HepG2 (cell line): ENCODE measurements around the gene ZNF831. TPM values are rescaled to one million over a fixed set of nuclear protein-coding genes. Genes with fewer than 3 reads are reported as not detected.

Experiments used
- ATAC-seq: fragments of 200-7000 bp; cut with Tn5 transposase; 3 replicates; pipeline ENCODE4 v1.9.1; 2020; ENCODE audit warnings: mild to moderate bottlenecking, moderate library complexity
- BruUV-seq: library from RNA; stranded (reverse); fragments of 400-500 nt; replicated peaks from 2 replicates; lab custom pipeline; 2021; lab: Mats Ljungman, UMichigan
- CTCF ChIA-PET: fragments of 300-600 bp; formaldehyde crosslinking; extraction: SDS; loops from one replicate; lab custom pipeline; 2021; ENCODE audit warnings: low total read pairs, inconsistent platforms, low intra/inter-chr PET ratio; lab: Yijun Ruan, JAX
- POLR2A ChIA-PET: fragments of 350-600 bp; sonication (Branson Sonifier 250); formaldehyde crosslinking; loops from one replicate; lab custom pipeline; 2020; ENCODE audit warnings: antibody characterized with exemption, inconsistent platforms; lab: Yijun Ruan, JAX
- DNase-seq: peaks from one replicate; pipeline ENCODE4 v3.0.0-alpha.2; 2015; ENCODE audit warnings: low spot score
- FAIRE-seq: peaks from 3 replicates; lab custom pipeline; 2011; peaks lifted over from hg19 to GRCh38; lab: Jason Lieb, UNC
- H2AFZ ChIP-seq: one replicate; pipeline ENCODE4 v1.6.1; 2011; ENCODE audit warnings: low read length, inconsistent platforms
- H3K27ac ChIP-seq: fragments of 300-600 bp; 3 replicates; pipeline ENCODE4 v1.8.0; 2011; ENCODE audit warnings: mixed run types, mild to moderate bottlenecking, mixed read lengths, low read length, inconsistent platforms; ENCODE audit not compliant: insufficient read depth; ENCODE audit errors: extremely low read length
- H3K27me3 ChIP-seq, 2 experiments: fragments of 200-600 bp in 1 of 2; 2 replicates in 1 of 2; 3 replicates in 1 of 2; pipeline versions ENCODE4 v1.6.0 to v1.8.0; 2011; ENCODE audit warnings: low read length in 2 of 2, mild to moderate bottlenecking in 2 of 2, moderate library complexity in 2 of 2, inconsistent platforms in 1 of 2; ENCODE audit not compliant: insufficient read depth in 2 of 2, control insufficient read depth in 1 of 2
- H3K36me3 ChIP-seq, 2 experiments: fragments of 200-600 bp in 1 of 2; replicated peaks in 1 of 2; 2 replicates in 1 of 2; 3 replicates in 1 of 2; pipeline versions ENCODE4 v1.5.1 to v1.8.0; 2011; ENCODE audit warnings: low read length in 2 of 2, inconsistent platforms in 1 of 2; ENCODE audit not compliant: insufficient read depth in 2 of 2, control insufficient read depth in 1 of 2
- H3K4me1 ChIP-seq: 2 replicates; pipeline ENCODE4 v1.5.1; 2012; ENCODE audit warnings: low read length, inconsistent platforms; ENCODE audit not compliant: insufficient read depth
- H3K4me2 ChIP-seq: 2 replicates; pipeline ENCODE4 v1.6.0; 2011; ENCODE audit warnings: low read depth, low read length, inconsistent platforms
- H3K4me3 ChIP-seq, 3 experiments: fragments of 200-600 bp in 1 of 3; sonication (generic), shearing (Covaris generic) in 1 of 3; replicated peaks in 1 of 3; 2 replicates each; pipeline ENCODE4 v1.5.1; 2011 to 2016; ENCODE audit warnings: low read length in 3 of 3, inconsistent platforms in 2 of 3, low read depth in 2 of 3, mild to moderate bottlenecking in 2 of 3, control low read depth in 1 of 3, mixed read lengths in 1 of 3; ENCODE audit not compliant: insufficient read depth in 1 of 3
- H3K79me2 ChIP-seq: one replicate; pipeline ENCODE4 v1.6.1; 2011; ENCODE audit warnings: low read length, inconsistent platforms; ENCODE audit not compliant: insufficient read depth
- H3K9ac ChIP-seq: 2 replicates; pipeline ENCODE4 v1.6.0; 2011; ENCODE audit warnings: mild to moderate bottlenecking, low read depth, low read length, inconsistent platforms; ENCODE audit not compliant: insufficient read depth
- H3K9me3 ChIP-seq: 2 replicates; pipeline ENCODE4 v1.5.1; 2012; ENCODE audit warnings: mild to moderate bottlenecking, low read length
- H4K20me1 ChIP-seq: 2 replicates; pipeline ENCODE4 v1.6.0; 2011; ENCODE audit warnings: inconsistent platforms, mild to moderate bottlenecking, low read length, moderate library complexity; ENCODE audit not compliant: insufficient read depth
- MIER2 ChIP-seq: IDR thresholded peaks from 2 replicates; pipeline ENCODE4 v1.6.1; 2016; ENCODE audit warnings: missing biosample characterization, missing genetic modification reagents
- REST ChIP-seq, 2 experiments: IDR thresholded peaks; 2 replicates each; pipeline ENCODE4 v1.6.1; 2011 to 2012; ENCODE audit warnings: low read length in 2 of 2, borderline replicate concordance in 1 of 2, low read depth in 1 of 2, mild to moderate bottlenecking in 1 of 2, moderate library complexity in 1 of 2
- ZBTB8A ChIP-seq: sonication (generic); formaldehyde crosslinking; IDR thresholded peaks from 2 replicates; pipeline ENCODE4 v1.4.0; 2020; ENCODE audit warnings: mild to moderate bottlenecking, low read depth, missing genetic modification reagents, borderline replicate concordance
- ZSCAN12 ChIP-seq: sonication (generic); formaldehyde crosslinking; IDR thresholded peaks from 2 replicates; pipeline ENCODE4 v1.9.0; 2021; ENCODE audit warnings: mild to moderate bottlenecking, missing genetic modification reagents
- WGBS: methylation state at CpG from one replicate; pipeline ENCODE4 v1.1.6; 2017; ENCODE audit warnings: low lambda C conversion rate; 5-methylcytosine and 5-hydroxymethylcytosine counted together
- in situ Hi-C: cut with HindIII; loops from 2 replicates; pipeline ENCODE4 v1.10.0; 2017; ENCODE audit warnings: low pct_unique_long_range_greater_than_20kb; ENCODE audit not compliant: extremely low pct_ligation_motif_present
- intact Hi-C: fragments of 100-400 bp; cut with micrococcal nuclease; formaldehyde crosslinking; loops from one replicate; pipeline ENCODE4 v1.10.0; 2022; ENCODE audit not compliant: unreplicated experiment
- polyA plus RNA-seq, 8 experiments: library from polyadenylated mRNA; depleted of rRNA in 3 of 8; stranded (reverse) in 7 of 8; unstranded in 1 of 8; fragments of >200 nt; fragmentation: Illumina TruSeq in 4 of 8; extraction: Trizol in 4 of 8; gene quantifications; 2 replicates each; pipeline versions ENCODE4 v1.2.1 to v1.2.3, GENCODE V29; 2011 to 2016; ENCODE audit warnings: low read depth in 4 of 8, missing spikeins in 1 of 8, mixed read lengths in 1 of 8; ENCODE audit not compliant: insufficient read depth in 1 of 8
- total RNA-seq, 5 experiments: library from RNA; depleted of rRNA; stranded (reverse); fragments of >200 nt; fragmentation: Illumina TruSeq; extraction: Trizol; gene quantifications; 2 replicates each; pipeline ENCODE4 v1.2.3, GENCODE V29; 2016; ENCODE audit warnings: low read depth in 1 of 5
- TF ChIP-seq, protein P1 (sequence below): sonication (generic); formaldehyde crosslinking; IDR thresholded peaks from 2 replicates; pipeline ENCODE4 v1.8.1; 2023; ENCODE audit warnings: missing genetic modification reagents, inconsistent platforms, borderline replicate concordance
- TF ChIP-seq, protein P2 (sequence below): sonication (generic); formaldehyde crosslinking; IDR thresholded peaks from 2 replicates; pipeline ENCODE4 v1.9.0; 2021; ENCODE audit warnings: missing genetic modification reagents, mild to moderate bottlenecking, borderline replicate concordance

ZNF831 gene
- total and polyA plus RNA-seq, 2 of the 13 experiments (the other 11 are each of a cell fraction or from before 2014, with no cell fraction given), result not detected

DNA sequence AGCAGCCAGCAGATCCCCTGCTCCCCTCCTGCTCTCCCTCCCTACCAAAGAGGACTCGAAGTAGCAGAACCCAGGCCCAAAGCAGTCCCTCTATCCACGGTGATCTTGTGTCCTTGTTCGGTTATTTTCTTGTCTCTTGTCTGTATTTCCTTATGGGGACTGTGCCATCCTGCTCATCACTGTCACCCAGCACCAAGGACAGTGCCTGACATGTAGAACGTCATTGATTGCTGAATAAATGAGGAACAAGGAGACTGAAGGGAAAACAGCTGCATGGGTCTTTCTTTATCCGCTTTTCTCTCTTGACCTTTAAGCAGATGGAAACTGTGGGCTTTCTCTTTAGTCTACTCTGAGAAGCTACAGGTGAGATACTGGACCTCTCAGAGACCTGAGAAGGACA lies 29.4 kb upstream of the ZNF831 start:
- H3K9me3 ChIP-seq, result no peaks in the 10 kb centered on the region
- no peak overlapping the region for H3K4me2 ChIP-seq
- no peak overlapping the region for H3K27ac ChIP-seq
- no peak overlapping the region for H2AFZ ChIP-seq
- BruUV-seq, result no TSS peak
- H3K9ac ChIP-seq, result no peak overlapping the region
- no peak overlapping the region for H3K4me3 ChIP-seq
- no peak for TF ChIP-seq ZSCAN12 (CRISPR knock-in tag)
- peak; percentile 39 to 90 for TF ChIP-seq REST (IDR thresholded peaks at IDR 0.05; ENCODE audit: borderline replicate concordance in 1 of 2, low read depth in 1 of 2, low read length in 2 of 2)
- no peak for TF ChIP-seq ZBTB8A (CRISPR knock-in tag)
- TF ChIP-seq, protein P1, sequence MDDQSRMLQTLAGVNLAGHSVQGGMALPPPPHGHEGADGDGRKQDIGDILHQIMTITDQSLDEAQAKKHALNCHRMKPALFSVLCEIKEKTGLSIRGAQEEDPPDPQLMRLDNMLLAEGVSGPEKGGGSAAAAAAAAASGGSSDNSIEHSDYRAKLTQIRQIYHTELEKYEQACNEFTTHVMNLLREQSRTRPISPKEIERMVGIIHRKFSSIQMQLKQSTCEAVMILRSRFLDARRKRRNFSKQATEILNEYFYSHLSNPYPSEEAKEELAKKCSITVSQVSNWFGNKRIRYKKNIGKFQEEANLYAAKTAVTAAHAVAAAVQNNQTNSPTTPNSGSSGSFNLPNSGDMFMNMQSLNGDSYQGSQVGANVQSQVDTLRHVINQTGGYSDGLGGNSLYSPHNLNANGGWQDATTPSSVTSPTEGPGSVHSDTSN (CRISPR knock-in tag), result no peak
- peak; percentile 86 for TF ChIP-seq MIER2 (CRISPR knock-in tag)
- TF ChIP-seq, protein P2, sequence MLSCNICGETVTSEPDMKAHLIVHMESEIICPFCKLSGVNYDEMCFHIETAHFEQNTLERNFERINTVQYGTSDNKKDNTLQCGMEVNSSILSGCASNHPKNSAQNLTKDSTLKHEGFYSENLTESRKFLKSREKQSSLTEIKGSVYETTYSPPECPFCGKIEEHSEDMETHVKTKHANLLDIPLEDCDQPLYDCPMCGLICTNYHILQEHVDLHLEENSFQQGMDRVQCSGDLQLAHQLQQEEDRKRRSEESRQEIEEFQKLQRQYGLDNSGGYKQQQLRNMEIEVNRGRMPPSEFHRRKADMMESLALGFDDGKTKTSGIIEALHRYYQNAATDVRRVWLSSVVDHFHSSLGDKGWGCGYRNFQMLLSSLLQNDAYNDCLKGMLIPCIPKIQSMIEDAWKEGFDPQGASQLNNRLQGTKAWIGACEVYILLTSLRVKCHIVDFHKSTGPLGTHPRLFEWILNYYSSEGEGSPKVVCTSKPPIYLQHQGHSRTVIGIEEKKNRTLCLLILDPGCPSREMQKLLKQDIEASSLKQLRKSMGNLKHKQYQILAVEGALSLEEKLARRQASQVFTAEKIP (CRISPR knock-in tag), result no peak
- no peaks in the 10 kb centered on the region for H3K4me1 ChIP-seq
- CTCF ChIA-PET, result no interaction called here
- no peaks in the 10 kb centered on the region for H3K36me3 ChIP-seq
- H3K79me2 ChIP-seq, result no peaks in the 10 kb centered on the region
- H4K20me1 ChIP-seq, result no peaks in the 10 kb centered on the region
- FAIRE-seq (no peak), DNase-seq (no peak), ATAC-seq (no peak)
- WGBS, result 9% methylated on average over 5 of the region's 5 CpGs
- intact Hi-C loops, result no loop called here
- POLR2A ChIA-PET, result no interaction called here
- peaks cover 0 to 2% of the 10 kb centered on the region in 2 experiments; a peak in 2 of 5 replicates for H3K27me3 ChIP-seq
- in situ Hi-C loops, result no loop called here
